ENCODE results near the gene ZSCAN5B.

- TF ChIP-seq POLR2A (IDR thresholded peaks at IDR 0.05) (no peak), CTCF (IDR thresholded peaks at IDR 0.05) (no peak)
Observed at GRCh38 chr19:56153507-56153906, 44.1 kb downstream of the ZSCAN5B start.
